Activated CD4-positive, alpha-beta T cell treated with anti-CD3 and anti-CD28 coated beads, Interleukin-2, amount 10 ng/mL, durations not matched to agents 24 days and 14 days (primary cell): ENCODE results near the gene ATRNL1. TPM values are rescaled to one million over a fixed set of nuclear protein-coding genes. Genes with fewer than 3 reads are reported as not detected.

Experiments
- DNase-seq: peaks from one replicate; pipeline ENCODE4 v3.0.0; 2022
- H3K27ac Mint-ChIP-seq: one replicate; pipeline ENCODE4 v1.8.0; 2022; ENCODE audit warnings: mild to moderate bottlenecking, mixed read lengths
- H3K27me3 Mint-ChIP-seq: one replicate; pipeline ENCODE4 v1.8.0; 2022; ENCODE audit warnings: mixed read lengths
- H3K36me3 Mint-ChIP-seq: one replicate; pipeline ENCODE4 v1.8.0; 2022; ENCODE audit warnings: low read depth, mild to moderate bottlenecking, mixed read lengths
- H3K4me1 Mint-ChIP-seq: one replicate; pipeline ENCODE4 v1.8.0; 2021; ENCODE audit warnings: mixed read lengths
- H3K4me3 Mint-ChIP-seq: one replicate; pipeline ENCODE4 v1.8.0; 2022; ENCODE audit warnings: mild to moderate bottlenecking, moderate library complexity, mixed read lengths
- H3K9me3 Mint-ChIP-seq: one replicate; pipeline ENCODE4 v1.8.0; 2021; ENCODE audit warnings: mixed read lengths
- intact Hi-C: fragments of 100-400 bp; cut with micrococcal nuclease; formaldehyde crosslinking; loops from one replicate; pipeline ENCODE4 v1.15.1; 2023
- total RNA-seq: library from RNA; stranded (reverse); gene quantifications from 2 replicates; pipeline ENCODE4 v1.2.3, GENCODE V29; 2022

The ATRNL1 gene
- total RNA-seq, 1 donor from 2014 or later = 0.26 TPM

DNA sequence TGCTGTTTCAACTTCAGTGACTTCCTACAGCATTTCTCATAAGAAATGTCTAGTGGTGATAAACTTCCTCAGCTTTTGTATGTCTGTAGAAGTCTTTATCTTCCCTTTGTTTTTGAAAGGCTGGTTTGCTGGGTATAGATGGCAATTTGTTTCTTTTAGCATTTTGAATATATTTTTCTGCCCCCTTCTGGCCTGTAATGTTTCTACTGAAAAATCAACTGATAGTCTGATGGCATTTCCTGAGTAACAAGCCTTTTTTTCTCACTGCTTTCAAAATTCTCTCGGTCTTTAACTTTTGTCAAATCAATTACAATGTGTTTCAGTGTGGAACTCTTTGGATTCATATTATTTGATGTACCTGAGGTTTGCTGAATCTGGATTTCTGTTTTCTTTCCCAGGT lies 487.1 kb downstream of the ATRNL1 start:
- no peaks in the 10 kb centered on the region for H3K9me3 Mint-ChIP-seq
- no peak for DNase-seq
- no peaks in the 10 kb centered on the region for H3K27me3 Mint-ChIP-seq
- no peaks in the 10 kb centered on the region for H3K36me3 Mint-ChIP-seq
- no peak overlapping the region for H3K27ac Mint-ChIP-seq
- intact Hi-C loops = no loop called here
- no peak overlapping the region for H3K4me3 Mint-ChIP-seq
- H3K4me1 Mint-ChIP-seq = no peaks in the 10 kb centered on the region

DNA sequence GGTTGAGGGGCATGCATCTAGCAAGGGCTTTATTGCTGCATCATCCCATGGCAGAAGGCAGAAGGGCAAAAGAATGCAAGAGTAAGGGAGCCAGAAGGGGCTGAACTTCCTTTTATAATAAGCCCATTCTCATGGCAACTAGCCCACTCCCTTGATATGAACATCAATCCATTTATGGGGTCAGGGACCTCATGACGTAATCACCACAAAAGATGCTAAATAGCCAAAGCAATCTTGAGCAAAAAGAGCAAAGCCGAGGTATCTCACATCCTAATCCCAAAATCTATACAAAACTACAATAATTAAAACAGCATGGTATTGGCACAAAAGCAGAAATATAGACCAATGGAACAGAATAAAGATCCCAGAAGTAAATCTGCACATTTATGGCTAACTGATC lies 499.9 kb downstream of the ATRNL1 start:
- intact Hi-C loops = no loop called here
- no peaks in the 10 kb centered on the region for H3K9me3 Mint-ChIP-seq
- H3K27ac Mint-ChIP-seq = no peak overlapping the region
- H3K27me3 Mint-ChIP-seq = no peaks in the 10 kb centered on the region
- no peak overlapping the region for H3K4me3 Mint-ChIP-seq
- no peak for DNase-seq
- no peaks in the 10 kb centered on the region for H3K36me3 Mint-ChIP-seq
- no peaks in the 10 kb centered on the region for H3K4me1 Mint-ChIP-seq

DNA sequence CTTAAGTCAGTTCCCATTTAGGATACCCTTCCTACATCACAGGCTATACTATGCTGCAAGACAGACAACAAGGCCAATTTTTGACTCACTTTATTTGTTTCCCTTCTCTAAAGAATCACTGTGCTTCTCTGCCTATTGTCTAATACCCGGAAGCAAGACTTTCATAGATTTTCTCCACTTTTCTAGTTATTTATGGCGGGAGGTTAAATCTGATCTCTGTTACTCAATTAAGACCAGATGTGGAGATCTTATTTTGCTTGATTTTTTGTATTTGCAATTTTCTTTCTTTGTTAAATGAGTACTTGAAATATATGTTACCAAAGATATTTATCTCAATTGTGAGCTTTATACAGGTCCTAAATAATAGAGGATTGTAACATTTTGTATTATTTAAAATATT lies 511.5 kb downstream of the ATRNL1 start:
- H3K4me3 Mint-ChIP-seq = no peak overlapping the region
- H3K36me3 Mint-ChIP-seq = no peaks in the 10 kb centered on the region
- H3K4me1 Mint-ChIP-seq = no peaks in the 10 kb centered on the region
- H3K9me3 Mint-ChIP-seq = no peaks in the 10 kb centered on the region
- H3K27ac Mint-ChIP-seq = no peak overlapping the region
- H3K27me3 Mint-ChIP-seq = no peaks in the 10 kb centered on the region
- DNase-seq = no peak
- intact Hi-C loops = no loop called here

DNA sequence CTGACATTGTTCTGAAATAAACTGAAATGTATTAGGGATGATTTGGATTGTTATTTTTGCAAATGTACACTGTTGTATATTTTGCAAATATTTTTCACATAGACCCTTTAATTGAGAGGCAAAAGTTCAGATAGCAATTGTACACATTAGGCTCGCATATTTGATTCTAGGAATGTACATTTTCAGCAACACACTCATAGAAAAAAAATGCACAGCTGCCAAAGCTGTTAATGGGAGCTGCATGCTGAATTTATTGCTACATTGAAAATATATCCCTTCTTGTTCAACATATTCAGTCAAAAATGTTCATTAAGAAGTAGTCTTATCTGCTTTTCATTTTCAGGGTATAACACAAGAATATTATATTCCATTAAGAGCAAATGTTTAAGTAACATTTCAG lies 512.9 kb downstream of the ATRNL1 start:
- Mint-ChIP-seq H3K27me3 (no peaks in the 10 kb centered on the region), H3K4me3 (no peak overlapping the region), H3K27ac (no peak overlapping the region), H3K9me3 (no peaks in the 10 kb centered on the region), H3K36me3 (no peaks in the 10 kb centered on the region), H3K4me1 (no peaks in the 10 kb centered on the region)
- DNase-seq = no peak
- intact Hi-C loops = no loop called here

DNA sequence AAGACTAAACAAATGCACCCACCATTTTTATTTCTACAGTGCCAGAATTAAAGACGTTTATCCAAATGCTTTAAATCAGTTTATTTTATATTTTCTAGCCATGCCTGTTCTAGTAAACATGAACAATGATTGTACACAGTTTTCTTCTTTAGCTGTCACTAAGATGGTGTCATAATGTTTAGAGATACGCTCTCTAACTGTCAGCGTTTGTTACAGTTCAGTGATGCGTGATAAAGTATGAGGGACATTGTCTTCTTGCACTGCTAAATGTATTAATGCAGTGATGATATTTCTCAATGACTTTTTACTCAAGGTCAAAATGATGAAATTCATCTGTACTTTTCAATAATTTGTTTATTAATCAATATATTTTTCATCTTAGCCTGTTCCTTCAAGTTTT lies 513.6 kb downstream of the ATRNL1 start:
- DNase-seq = no peak
- intact Hi-C loops = no loop called here
- Mint-ChIP-seq H3K4me3 (no peak overlapping the region), H3K36me3 (no peaks in the 10 kb centered on the region), H3K4me1 (no peaks in the 10 kb centered on the region), H3K27me3 (no peaks in the 10 kb centered on the region), H3K9me3 (no peaks in the 10 kb centered on the region), H3K27ac (no peak overlapping the region)

DNA sequence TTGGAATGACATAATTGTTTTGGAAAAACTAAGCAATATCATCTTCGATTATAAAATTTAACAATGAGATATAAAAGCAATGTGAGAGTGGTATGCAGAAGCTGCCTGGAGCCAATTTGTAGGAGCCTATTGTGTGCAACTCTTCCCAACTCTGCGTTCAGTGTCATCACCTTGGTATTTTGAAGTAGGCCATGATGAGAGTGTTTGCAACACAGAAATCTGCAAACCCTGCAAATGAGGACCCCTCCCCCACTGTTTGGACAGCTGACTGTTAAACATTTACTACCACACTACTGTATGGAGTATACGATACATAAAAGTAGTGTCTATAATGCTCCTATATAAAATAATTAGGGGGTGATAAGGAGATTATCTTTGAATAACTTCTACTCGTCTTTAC lies 531.3 kb downstream of the ATRNL1 start:
- no peak for DNase-seq
- intact Hi-C loops = no loop called here
- no peaks in the 10 kb centered on the region for H3K9me3 Mint-ChIP-seq
- H3K4me3 Mint-ChIP-seq = no peak overlapping the region
- H3K27ac Mint-ChIP-seq = no peak overlapping the region
- no peaks in the 10 kb centered on the region for H3K4me1 Mint-ChIP-seq
- H3K36me3 Mint-ChIP-seq = no peaks in the 10 kb centered on the region
- no peaks in the 10 kb centered on the region for H3K27me3 Mint-ChIP-seq

DNA sequence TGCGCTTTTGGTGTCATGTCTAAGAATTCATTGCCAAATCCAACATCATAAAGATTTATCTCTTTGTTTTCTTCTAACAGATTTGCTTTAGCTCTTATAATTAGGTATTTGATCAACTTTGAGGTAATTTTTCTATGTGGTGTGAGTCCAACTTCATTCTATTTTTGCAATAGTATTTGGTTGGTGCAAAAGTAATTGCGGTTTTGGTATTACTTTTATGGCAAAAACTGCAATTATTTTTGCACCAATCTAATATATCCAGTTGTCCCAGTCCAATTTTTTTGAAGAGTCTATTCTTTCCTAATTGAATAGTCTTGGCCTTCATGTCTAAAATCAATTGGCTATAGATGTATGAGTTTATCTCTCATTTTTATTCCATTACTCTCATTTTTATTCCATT lies 535.5 kb downstream of the ATRNL1 start:
- H3K9me3 Mint-ChIP-seq = no peaks in the 10 kb centered on the region
- intact Hi-C loops = no loop called here
- no peak overlapping the region for H3K27ac Mint-ChIP-seq
- H3K27me3 Mint-ChIP-seq = no peaks in the 10 kb centered on the region
- no peak overlapping the region for H3K4me3 Mint-ChIP-seq
- H3K36me3 Mint-ChIP-seq = no peaks in the 10 kb centered on the region
- no peak for DNase-seq
- H3K4me1 Mint-ChIP-seq = no peaks in the 10 kb centered on the region

DNA sequence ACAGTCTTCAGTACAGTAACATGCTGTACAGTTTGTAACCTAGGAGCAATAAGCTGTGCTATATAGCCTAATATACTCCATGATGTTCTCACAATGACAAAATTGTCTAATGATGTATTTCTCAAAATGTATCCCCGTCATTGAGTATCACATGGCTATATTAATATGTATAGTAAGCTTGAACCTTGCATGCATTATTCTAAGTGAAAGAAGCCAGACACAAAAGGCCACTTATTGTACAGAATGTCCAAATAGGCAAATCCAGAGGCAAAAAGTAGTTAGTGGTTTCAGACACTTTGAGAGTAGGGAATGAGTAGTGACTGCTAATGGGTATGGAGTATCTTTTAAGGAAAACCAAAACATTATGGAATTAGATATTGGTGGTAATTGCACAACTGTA lies 545.1 kb downstream of the ATRNL1 start:
- Mint-ChIP-seq H3K27me3 (no peaks in the 10 kb centered on the region), H3K4me1 (no peaks in the 10 kb centered on the region), H3K9me3 (no peaks in the 10 kb centered on the region), H3K36me3 (no peaks in the 10 kb centered on the region), H3K27ac (no peak overlapping the region), H3K4me3 (no peak overlapping the region)
- no peak for DNase-seq
- intact Hi-C loops = no loop called here

DNA sequence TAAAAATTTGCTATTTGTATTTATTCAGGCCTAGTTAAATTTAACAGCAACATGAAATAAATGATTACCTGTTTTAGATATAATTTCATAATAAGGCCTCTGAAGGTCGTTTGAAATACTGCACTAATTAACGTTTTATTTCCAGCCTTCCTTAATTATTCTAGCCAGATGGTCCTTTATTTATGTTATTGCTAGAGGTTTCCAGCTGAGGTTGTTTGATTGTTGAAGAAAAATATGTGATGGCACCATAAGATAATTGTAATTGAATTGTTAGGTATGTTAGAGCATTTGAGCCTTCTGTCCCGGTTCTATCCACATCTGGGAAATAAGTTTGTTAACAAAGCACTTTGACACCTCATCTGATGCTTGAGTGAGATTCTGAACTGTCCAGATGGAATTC lies 556.1 kb downstream of the ATRNL1 start:
- Mint-ChIP-seq H3K4me3 (no peak overlapping the region), H3K27ac (no peak overlapping the region), H3K9me3 (no peaks in the 10 kb centered on the region), H3K36me3 (no peaks in the 10 kb centered on the region), H3K4me1 (no peaks in the 10 kb centered on the region), H3K27me3 (no peaks in the 10 kb centered on the region)
- intact Hi-C loops = no loop called here
- no peak for DNase-seq

DNA sequence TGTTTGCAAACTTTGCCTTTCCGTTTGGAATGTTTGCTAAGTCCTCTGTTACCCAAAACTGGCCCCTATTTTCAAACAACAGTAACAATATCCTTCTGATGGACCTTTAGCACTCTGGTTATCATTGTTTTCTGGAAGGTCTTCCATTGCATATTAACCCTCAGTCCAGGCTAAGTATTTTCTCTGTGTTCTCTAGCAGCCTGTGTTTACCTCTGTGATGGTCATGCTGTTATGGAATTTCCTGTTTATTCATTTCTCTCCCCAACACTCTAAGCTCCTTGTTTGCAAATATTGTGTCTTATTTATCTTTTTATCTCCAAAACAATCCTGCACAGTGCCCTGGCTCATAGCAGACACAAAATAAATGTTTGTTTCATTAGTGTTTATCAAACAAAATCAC lies 560.3 kb downstream of the ATRNL1 start:
- Mint-ChIP-seq H3K4me1 (no peaks in the 10 kb centered on the region), H3K9me3 (no peaks in the 10 kb centered on the region), H3K27ac (no peak overlapping the region), H3K27me3 (no peaks in the 10 kb centered on the region), H3K36me3 (no peaks in the 10 kb centered on the region), H3K4me3 (no peak overlapping the region)
- DNase-seq = no peak
- intact Hi-C loops = no loop called here

DNA sequence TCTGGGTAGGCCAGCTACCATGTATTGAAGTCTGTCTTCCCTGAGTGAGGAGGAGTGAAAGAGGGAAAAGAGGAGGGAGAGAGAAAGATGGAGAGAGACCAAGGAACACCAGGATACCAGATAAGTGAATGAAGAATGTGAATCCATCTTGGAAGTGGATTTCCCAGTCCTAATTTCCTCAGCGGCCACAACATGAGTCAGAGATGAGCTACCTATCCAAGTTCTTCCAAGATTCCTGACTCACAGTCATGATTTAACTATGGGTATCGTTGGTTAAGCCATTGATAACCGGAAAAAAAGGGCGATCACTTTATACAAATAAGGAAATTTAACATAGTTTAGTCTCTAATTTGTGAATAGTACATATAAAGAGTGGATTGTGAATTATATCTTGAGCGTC lies 561.8 kb downstream of the ATRNL1 start:
- H3K9me3 Mint-ChIP-seq = no peaks in the 10 kb centered on the region
- no peak overlapping the region for H3K4me3 Mint-ChIP-seq
- no peaks in the 10 kb centered on the region for H3K27me3 Mint-ChIP-seq
- no peaks in the 10 kb centered on the region for H3K36me3 Mint-ChIP-seq
- DNase-seq = no peak
- H3K4me1 Mint-ChIP-seq = no peaks in the 10 kb centered on the region
- intact Hi-C loops = no loop called here
- H3K27ac Mint-ChIP-seq = no peak overlapping the region

DNA sequence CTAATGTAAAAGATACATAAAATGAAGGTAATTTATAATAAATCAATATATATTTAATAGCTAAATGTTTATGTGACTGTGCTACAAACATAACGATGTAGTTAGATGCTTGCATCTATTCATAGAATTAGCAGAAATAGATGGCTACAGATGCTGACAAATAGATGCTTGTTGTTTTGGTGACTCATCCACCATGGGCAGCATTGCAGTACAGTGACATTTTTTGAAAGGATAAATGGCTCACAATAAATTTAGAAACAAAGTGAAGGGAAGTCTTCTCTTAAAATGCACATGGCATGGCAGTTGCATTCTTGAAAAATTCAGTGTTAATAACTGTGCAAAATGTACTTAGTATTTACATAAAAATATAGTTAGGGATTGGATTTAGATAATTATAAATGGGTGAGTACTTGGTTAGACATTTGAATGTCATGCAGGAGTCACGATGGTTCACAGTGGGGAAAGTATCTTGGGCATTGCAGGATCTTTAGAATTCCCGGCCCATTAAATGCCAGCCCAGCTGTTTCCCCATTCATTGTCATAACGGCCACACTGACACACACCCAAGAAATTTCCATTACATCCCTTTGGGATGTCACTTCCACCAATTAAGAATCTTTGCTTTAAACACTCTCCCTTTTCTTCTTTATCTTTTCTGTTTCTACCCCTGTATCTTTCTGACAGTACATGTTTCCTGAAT lies 564.1 kb downstream of the ATRNL1 start:
- no peaks in the 10 kb centered on the region for H3K36me3 Mint-ChIP-seq
- H3K27me3 Mint-ChIP-seq = no peaks in the 10 kb centered on the region
- intact Hi-C loops = no loop called here
- no peak overlapping the region for H3K4me3 Mint-ChIP-seq
- DNase-seq = no peak
- H3K4me1 Mint-ChIP-seq = no peaks in the 10 kb centered on the region
- H3K9me3 Mint-ChIP-seq = no peaks in the 10 kb centered on the region
- no peak overlapping the region for H3K27ac Mint-ChIP-seq

DNA sequence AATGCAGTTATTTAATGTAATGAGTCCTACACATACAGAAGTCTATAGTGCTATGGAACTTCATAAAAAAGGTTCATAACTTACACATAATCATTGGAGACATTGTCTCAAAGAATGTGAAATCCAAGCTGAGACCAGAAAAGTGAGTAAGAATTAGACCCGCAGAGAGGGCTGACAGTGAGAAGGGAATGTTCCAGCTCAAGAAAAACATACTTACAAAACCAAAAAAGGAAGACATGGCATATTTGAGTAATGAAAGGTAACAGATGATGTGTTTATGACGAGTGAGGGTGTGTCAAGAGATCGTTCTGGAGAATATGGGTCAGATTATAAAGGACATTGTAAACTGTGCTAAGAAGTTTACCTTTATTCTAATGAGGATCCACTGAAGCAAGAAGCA lies 566.5 kb downstream of the ATRNL1 start:
- no peak overlapping the region for H3K4me3 Mint-ChIP-seq
- H3K9me3 Mint-ChIP-seq = no peaks in the 10 kb centered on the region
- H3K27ac Mint-ChIP-seq = no peak overlapping the region
- intact Hi-C loops = no loop called here
- H3K4me1 Mint-ChIP-seq = no peaks in the 10 kb centered on the region
- DNase-seq = no peak
- H3K36me3 Mint-ChIP-seq = no peaks in the 10 kb centered on the region
- no peaks in the 10 kb centered on the region for H3K27me3 Mint-ChIP-seq

DNA sequence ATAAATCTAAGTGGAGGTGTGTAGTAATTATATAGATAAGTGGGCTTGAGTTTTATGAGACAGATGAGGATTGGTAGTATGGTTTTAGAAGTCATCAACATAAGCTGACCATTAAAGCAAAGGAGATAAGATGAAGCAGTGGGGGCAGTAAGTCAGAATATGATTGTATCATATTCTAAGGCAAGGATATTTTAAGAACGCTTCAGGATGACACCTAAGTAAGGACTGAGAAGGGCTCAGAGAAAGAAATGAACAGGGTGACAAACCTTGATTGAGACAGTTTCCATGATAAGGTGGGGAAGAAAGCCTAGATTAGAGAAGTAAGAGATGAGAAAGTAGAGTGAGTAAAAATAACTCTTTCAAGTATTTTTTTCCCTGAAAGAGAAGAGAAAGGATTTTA lies 567.2 kb downstream of the ATRNL1 start:
- no peaks in the 10 kb centered on the region for H3K27me3 Mint-ChIP-seq
- DNase-seq = no peak
- H3K4me3 Mint-ChIP-seq = no peak overlapping the region
- H3K27ac Mint-ChIP-seq = no peak overlapping the region
- no peaks in the 10 kb centered on the region for H3K9me3 Mint-ChIP-seq
- H3K4me1 Mint-ChIP-seq = no peaks in the 10 kb centered on the region
- no peaks in the 10 kb centered on the region for H3K36me3 Mint-ChIP-seq
- intact Hi-C loops = no loop called here

DNA sequence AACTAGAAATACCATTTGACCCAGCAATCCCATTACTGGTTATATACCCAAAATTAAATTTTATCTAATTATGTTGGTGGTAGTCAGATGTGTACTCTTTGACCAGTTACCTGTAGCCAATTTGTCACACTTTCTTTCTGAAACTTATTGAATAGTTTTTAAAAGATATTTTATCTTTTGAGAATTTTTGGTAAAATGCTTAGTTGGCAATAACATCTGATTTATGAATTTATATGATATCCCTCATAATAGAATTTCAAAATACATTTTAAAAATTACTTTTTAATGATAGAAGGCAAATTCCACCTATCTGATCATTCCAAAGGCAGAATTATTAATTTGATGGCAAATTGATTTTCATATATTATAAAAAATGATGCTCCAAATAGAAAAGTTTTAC lies 569.3 kb downstream of the ATRNL1 start:
- no peak for DNase-seq
- intact Hi-C loops = no loop called here
- H3K9me3 Mint-ChIP-seq = no peaks in the 10 kb centered on the region
- H3K27ac Mint-ChIP-seq = no peak overlapping the region
- H3K4me1 Mint-ChIP-seq = no peaks in the 10 kb centered on the region
- no peaks in the 10 kb centered on the region for H3K36me3 Mint-ChIP-seq
- H3K4me3 Mint-ChIP-seq = no peak overlapping the region
- no peaks in the 10 kb centered on the region for H3K27me3 Mint-ChIP-seq
